Aorta (tissue), 5 donors: ENCODE data around the gene TPSG1. TPM values are rescaled to one million over a fixed set of nuclear protein-coding genes. Genes with fewer than 3 reads are reported as not detected.

Experiments used
- ATAC-seq: fragments of 200-7000 bp; cut with Tn5 transposase; one replicate; pipeline ENCODE4 v1.9.1; 2022; ENCODE audit warnings: moderate library complexity; ENCODE audit not compliant: low FRiP score
- DNase-seq, 2 donors: peaks; one replicate each; pipeline ENCODE4 v3.0.0-alpha.2; 2020
- H3K27ac ChIP-seq, 2 donors: one replicate each; pipeline ENCODE4 v1.5.1; 2013; ENCODE audit warnings: low read length in 2 of 2, mild to moderate bottlenecking in 2 of 2, moderate library complexity in 2 of 2, control low read depth in 1 of 2, inconsistent platforms in 1 of 2, low read depth in 1 of 2
- H3K27me3 ChIP-seq, 2 donors: one replicate each; pipeline ENCODE4 v1.6.1; 2013; ENCODE audit warnings: control low read depth in 1 of 2, low read length in 1 of 2, mild to moderate bottlenecking in 1 of 2, moderate library complexity in 1 of 2; ENCODE audit not compliant: insufficient read depth in 2 of 2, control insufficient read depth in 1 of 2
- H3K36me3 ChIP-seq, 2 donors: one replicate each; pipeline ENCODE4 v1.6.1; 2013; ENCODE audit warnings: control low read depth in 1 of 2, low read length in 1 of 2, mild to moderate bottlenecking in 1 of 2; ENCODE audit not compliant: insufficient read depth in 2 of 2, control insufficient read depth in 1 of 2
- H3K4me1 ChIP-seq, 2 donors: one replicate each; pipeline ENCODE4 v1.6.1; 2013; ENCODE audit warnings: low read length in 2 of 2, control low read depth in 1 of 2, mild to moderate bottlenecking in 1 of 2, moderate library complexity in 1 of 2; ENCODE audit not compliant: insufficient read depth in 2 of 2, control insufficient read depth in 1 of 2
- H3K4me3 ChIP-seq, 2 donors: one replicate each; pipeline ENCODE4 v1.5.1; 2013; ENCODE audit warnings: low read length in 2 of 2, control low read depth in 1 of 2, mild to moderate bottlenecking in 1 of 2
- H3K9me3 ChIP-seq: one replicate; pipeline ENCODE4 v1.6.1; 2013; ENCODE audit warnings: mild to moderate bottlenecking, low read length; ENCODE audit not compliant: control insufficient read depth
- WGBS, 2 donors: extraction: QIAGEN DNeasy Blood & Tissue Kit; methylation state at CpG; one replicate each; pipeline ENCODE4 v1.1.7; 2013; 5-methylcytosine and 5-hydroxymethylcytosine counted together
- intact Hi-C, 2 donors: fragments of 100-400 bp; cut with DNase I; formaldehyde crosslinking; loops; one replicate each; pipeline versions ENCODE4 v1.14.2 to v1.15.0; 2022
- polyA plus RNA-seq, 2 donors: library from polyadenylated mRNA; stranded (reverse); fragments of 200-250 nt; gene quantifications; one replicate each; pipeline ENCODE4 v1.2.3, GENCODE V29; 2013
- total RNA-seq, 2 donors: library from RNA; stranded (reverse); fragmentation: NEBNext Ultra II Directional; extraction: Animal tissue kit (Norgen Biotek cat#: 25700); gene quantifications; one replicate each; pipeline ENCODE4 v1.2.1, GENCODE V29; 2021
- donor health status: healthy with polysubstance abuse.
- donor health status: Bipolar disorder and iron deficiency.
- donor health status: DM: no; HTN: no; CAD: no.
- donor health status: DM: no; HTN: no; CAD: no.
- donor health status: DM: yes; HTN: yes; CAD: no.

TPSG1 gene
- total and polyA plus RNA-seq, 4 donors: 0.81 to 4.6 TPM; not detected in 2

DNA sequence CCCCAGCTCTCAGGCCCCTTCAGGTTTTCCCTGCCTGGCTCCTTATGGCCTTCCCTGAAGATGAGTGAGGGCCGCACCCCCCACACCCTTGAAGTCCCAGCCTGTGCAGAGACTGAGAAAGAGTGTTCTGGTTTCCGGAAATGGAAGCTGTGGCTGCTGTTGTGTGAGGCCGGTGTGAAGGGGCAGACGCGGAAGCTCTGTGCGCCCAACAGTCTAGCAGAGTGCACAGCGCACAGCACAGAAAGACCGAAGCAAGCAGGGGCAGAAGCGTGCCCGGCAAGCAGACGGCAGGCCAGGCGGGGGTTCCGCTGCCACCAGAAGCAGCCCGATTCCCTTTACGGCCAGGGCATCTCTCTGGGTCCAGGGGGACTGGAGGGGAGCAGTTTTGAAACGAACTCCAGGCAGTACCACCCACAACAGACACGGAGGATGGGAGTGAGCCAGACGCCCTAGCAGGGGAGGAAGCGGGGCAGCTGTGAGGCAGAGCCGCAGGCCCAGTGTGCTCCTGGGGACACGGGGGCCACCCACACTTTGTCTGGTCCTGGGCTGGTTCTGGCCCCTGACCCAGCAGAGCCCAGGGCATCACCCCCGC is 16.7 kb downstream of the TPSG1 start:
- Histone ChIP-seq H3K9me3 (no peaks in the 10 kb centered on the region), H3K4me3 (no peak overlapping the region), H3K36me3 (no peaks in the 10 kb centered on the region), H3K4me1 (no peaks in the 10 kb centered on the region), H3K27ac (no peak overlapping the region), H3K27me3 (no peaks in the 10 kb centered on the region)
- WGBS, 2 donors: 83 to 87% methylated on average over 20 to 22 of the region's 22 CpGs
- intact Hi-C loops: no loop called here
- ATAC-seq (no peak), DNase-seq (no peak)

DNA sequence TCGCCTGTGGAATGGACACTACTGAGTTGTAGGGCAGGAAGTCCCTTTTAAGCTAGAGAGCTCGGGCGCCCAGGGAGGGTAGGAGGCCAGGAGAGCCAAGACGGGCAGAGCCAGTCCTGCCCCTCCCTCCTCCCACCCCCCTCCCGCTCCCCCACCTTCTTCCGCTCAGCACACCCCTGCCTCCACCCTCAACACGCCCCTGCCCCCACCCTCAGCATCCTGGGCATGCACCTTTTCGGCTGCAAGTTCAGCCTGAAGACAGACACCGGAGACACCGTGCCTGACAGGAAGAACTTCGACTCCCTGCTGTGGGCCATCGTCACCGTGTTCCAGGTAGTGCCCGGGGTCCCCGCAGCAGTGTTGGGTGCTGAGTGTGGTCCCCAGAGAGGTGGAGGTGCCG is 18.3 kb downstream of the TPSG1 start:
- Histone ChIP-seq H3K27me3 (no peaks in the 10 kb centered on the region), H3K4me3 (no peak overlapping the region), H3K36me3 (no peaks in the 10 kb centered on the region), H3K9me3 (no peaks in the 10 kb centered on the region), H3K27ac (no peak overlapping the region), H3K4me1 (no peaks in the 10 kb centered on the region)
- DNase-seq (no peak), ATAC-seq (no peak)
- 87 to 88% methylated on average over 13 to 16 of the region's 16 CpGs for WGBS, 2 donors
- intact Hi-C loops: no loop called here

DNA sequence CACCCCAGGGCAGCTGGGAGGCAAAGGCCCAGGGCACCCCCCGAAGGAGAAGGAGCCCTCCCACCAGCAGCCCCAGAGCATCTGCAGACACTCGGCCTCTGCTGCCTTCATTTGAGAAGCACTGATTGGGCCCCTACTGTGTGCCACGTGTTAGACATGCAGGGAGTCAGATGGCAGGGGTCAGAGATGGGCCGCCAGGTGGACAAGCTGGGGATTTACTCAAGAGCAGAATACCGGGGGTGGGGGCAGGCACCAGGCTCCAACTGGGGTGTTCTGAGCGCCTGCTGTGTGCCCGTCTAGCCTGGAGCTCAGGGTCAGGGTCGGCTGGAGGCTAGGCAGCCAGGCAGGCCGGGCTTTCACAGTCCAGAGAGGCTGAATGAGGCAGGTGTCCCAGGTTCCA is 18.7 kb downstream of the TPSG1 start:
- no peak for DNase-seq
- H3K27ac ChIP-seq: no peak overlapping the region
- no peaks in the 10 kb centered on the region for H3K4me1 ChIP-seq
- no peaks in the 10 kb centered on the region for H3K27me3 ChIP-seq
- H3K4me3 ChIP-seq: no peak overlapping the region
- H3K9me3 ChIP-seq: no peaks in the 10 kb centered on the region
- no peaks in the 10 kb centered on the region for H3K36me3 ChIP-seq
- WGBS, 2 donors: 80 to 84% methylated on average over 9 of the region's 9 CpGs
- ATAC-seq: no peak
- intact Hi-C loops: no loop called here

DNA sequence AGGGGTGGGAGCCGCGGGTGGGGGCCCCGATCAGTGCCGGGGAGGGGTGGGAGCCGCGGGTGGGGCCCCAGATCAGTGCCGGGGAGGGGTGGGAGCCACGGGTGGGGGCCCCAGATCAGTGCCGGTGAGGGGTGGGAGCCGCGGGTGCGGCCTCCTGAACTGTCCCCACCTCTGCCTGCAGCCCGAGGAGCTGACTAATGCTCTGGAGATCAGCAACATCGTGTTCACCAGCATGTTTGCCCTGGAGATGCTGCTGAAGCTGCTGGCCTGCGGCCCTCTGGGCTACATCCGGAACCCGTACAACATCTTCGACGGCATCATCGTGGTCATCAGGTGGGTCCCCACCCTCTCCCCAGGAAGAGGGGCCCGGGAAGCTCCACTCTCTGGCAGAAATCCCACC is 20.1 kb downstream of the TPSG1 start:
- Histone ChIP-seq H3K36me3 (no peaks in the 10 kb centered on the region), H3K9me3 (no peaks in the 10 kb centered on the region), H3K27me3 (no peaks in the 10 kb centered on the region), H3K4me3 (no peak overlapping the region), H3K27ac (no peak overlapping the region), H3K4me1 (no peaks in the 10 kb centered on the region)
- WGBS, 2 donors: 84 to 88% methylated on average over 12 to 18 of the region's 21 CpGs
- no peak for DNase-seq
- ATAC-seq: no peak
- intact Hi-C loops: no loop called here

DNA sequence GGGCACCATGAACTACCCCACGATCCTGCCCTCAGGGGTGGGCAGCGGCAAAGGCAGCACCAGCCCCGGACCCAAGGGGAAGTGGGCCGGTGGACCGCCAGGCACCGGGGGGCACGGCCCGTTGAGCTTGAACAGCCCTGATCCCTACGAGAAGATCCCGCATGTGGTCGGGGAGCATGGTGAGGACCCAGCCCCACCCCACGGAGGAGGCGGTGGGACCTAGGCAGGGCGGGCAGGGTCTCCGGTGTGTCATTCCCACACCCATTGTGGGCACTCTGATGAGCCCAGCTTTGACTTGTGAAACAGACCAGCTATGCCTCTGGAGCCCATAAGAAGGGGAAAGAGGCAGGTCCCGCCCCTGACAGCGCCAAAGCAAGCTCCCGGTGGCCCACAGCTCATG is 22.8 kb downstream of the TPSG1 start:
- H3K36me3 ChIP-seq: no peaks in the 10 kb centered on the region

DNA sequence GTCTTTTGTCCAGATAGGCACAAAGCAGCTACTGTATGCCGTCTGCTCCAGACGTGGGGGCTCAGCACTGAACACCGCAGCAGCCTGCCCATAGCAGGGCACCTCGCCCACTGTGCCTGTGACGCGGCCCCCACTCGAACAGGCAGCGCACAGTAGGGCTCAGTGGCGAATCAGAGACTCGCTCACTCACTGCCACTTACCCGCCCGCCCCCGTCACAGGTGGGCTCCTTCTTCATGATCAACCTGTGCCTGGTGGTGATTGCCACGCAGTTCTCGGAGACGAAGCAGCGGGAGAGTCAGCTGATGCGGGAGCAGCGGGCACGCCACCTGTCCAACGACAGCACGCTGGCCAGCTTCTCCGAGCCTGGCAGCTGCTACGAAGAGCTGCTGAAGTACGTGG is 23.6 kb downstream of the TPSG1 start:
- ATAC-seq (no peak), DNase-seq (no peak)
- H3K36me3 ChIP-seq: no peaks in the 10 kb centered on the region
- no peaks in the 10 kb centered on the region for H3K9me3 ChIP-seq
- H3K27ac ChIP-seq: no peak overlapping the region
- no peaks in the 10 kb centered on the region for H3K27me3 ChIP-seq
- H3K4me3 ChIP-seq: no peak overlapping the region
- WGBS, 2 donors: 93 to 94% methylated on average over 25 of the region's 25 CpGs
- intact Hi-C loops: no loop called here
- no peaks in the 10 kb centered on the region for H3K4me1 ChIP-seq

More for the DNA sequence above, 22.8 kb downstream of the TPSG1 start:
- H3K4me3 ChIP-seq: no peak overlapping the region
- no peaks in the 10 kb centered on the region for H3K9me3 ChIP-seq
- 93 to 95% methylated on average over 18 of the region's 18 CpGs for WGBS, 2 donors
- no peaks in the 10 kb centered on the region for H3K4me1 ChIP-seq
- ATAC-seq (no peak), DNase-seq (no peak)
- no peaks in the 10 kb centered on the region for H3K27me3 ChIP-seq
- intact Hi-C loops: no loop called here
- H3K27ac ChIP-seq: no peak overlapping the region

DNA sequence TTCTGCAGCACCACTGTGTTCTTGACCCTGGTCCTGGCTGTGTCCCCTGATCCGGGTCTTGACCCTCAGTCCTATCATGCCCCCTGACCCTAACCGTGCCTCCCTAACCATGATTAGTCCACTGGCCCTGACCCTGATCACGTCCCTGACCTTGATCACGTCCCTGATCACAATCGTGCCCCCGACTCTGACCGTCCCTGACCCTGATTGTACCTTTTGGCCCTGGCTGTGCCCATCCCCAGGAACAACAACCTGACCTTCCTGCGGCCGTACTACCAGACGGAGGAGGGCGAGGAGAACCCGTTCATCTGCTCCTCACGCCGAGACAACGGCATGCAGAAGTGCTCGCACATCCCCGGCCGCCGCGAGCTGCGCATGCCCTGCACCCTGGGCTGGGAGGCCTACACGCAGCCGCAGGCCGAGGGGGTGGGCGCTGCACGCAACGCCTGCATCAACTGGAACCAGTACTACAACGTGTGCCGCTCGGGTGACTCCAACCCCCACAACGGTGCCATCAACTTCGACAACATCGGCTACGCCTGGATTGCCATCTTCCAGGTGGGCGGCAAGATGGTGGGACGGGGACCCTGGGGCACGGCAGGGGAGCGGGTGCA is 24.9 kb downstream of the TPSG1 start:
- no peaks in the 10 kb centered on the region for H3K9me3 ChIP-seq
- no peak overlapping the region for H3K4me3 ChIP-seq
- no peak for ATAC-seq
- no peaks in the 10 kb centered on the region for H3K36me3 ChIP-seq
- no peak overlapping the region for H3K27ac ChIP-seq
- no peaks in the 10 kb centered on the region for H3K27me3 ChIP-seq
- H3K4me1 ChIP-seq: no peaks in the 10 kb centered on the region
- intact Hi-C loops: no loop called here
- 93 to 94% methylated on average over 36 to 38 of the region's 38 CpGs for WGBS, 2 donors
- DNase-seq: no peak

DNA sequence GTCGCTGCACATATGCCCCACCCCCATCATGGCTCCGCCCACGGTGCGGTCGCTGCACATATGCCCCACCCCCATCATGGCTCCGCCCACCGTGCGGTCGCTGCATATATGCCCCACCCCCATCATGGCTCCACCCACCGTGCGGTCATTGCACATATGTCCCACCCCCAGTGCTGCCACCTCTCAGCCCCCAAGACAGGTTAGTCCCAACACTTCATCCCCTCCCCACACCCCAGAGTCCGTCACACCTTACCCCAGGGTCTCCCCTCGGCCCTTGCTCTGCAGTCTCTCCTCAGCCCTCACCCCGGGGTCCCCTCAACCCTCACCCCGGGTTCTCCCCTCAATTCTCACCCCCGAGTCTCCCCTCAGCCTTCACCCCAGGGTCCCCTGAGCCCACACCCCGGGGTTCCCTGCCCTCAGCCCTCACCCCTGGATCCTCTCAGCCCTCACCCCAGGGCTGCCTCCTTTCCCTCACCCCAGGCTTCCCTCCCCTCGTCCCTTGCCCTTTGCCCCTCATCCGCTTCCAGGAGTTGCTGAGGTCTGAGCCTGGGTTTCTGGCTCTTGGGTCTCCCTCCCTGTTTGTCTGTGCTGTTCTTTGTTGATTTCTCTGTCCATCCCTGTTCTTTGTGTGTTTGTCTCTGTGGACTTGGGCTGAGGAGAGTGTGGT is 25.6 kb downstream of the TPSG1 start:
- ATAC-seq (no peak), DNase-seq (no peak)
- Histone ChIP-seq H3K4me3 (no peak overlapping the region), H3K9me3 (no peaks in the 10 kb centered on the region), H3K4me1 (no peaks in the 10 kb centered on the region), H3K27me3 (no peaks in the 10 kb centered on the region), H3K36me3 (no peaks in the 10 kb centered on the region), H3K27ac (no peak overlapping the region)
- intact Hi-C loops: loop anchor here in 1 of 2 donors (5.0 kb wide), 1 partner anchor 142 kb away; no protein-coding TSS in a partner anchor
- 80 to 86% methylated on average over 14 to 15 of the region's 19 CpGs for WGBS, 2 donors
